ENCODE results near the gene ACSF3.

Gene ACSF3

GRCh38 chr16:89138843-89139520 is 45.3 kb downstream of the ACSF3 start:
- TF ChIP-seq GATA2 (IDR thresholded peaks at IDR 0.05; ENCODE audit: low read depth, low read length) (no peak), GATA3 (IDR thresholded peaks at IDR 0.05; ENCODE audit: low read depth, low read length) (no peak)

- TF ChIP-seq GATA3 (IDR thresholded peaks at IDR 0.05; ENCODE audit: low read depth, low read length) (no peak), GATA2 (IDR thresholded peaks at IDR 0.05; ENCODE audit: low read depth, low read length) (no peak)
Observed at GRCh38 chr16:89139907-89140361, 46.3 kb downstream of the ACSF3 start.

- TF ChIP-seq GATA2 (IDR thresholded peaks at IDR 0.05; ENCODE audit: low read depth, low read length) (no peak), GATA3 (IDR thresholded peaks at IDR 0.05; ENCODE audit: low read depth, low read length) (no peak)
Observed at GRCh38 chr16:89140401-89140800, 46.7 kb downstream of the ACSF3 start.

- no peak for TF ChIP-seq GATA2 (IDR thresholded peaks at IDR 0.05; ENCODE audit: low read depth, low read length)
- no peak for TF ChIP-seq GATA3 (IDR thresholded peaks at IDR 0.05; ENCODE audit: low read depth, low read length)
Observed at GRCh38 chr16:89140981-89141883, 47.6 kb downstream of the ACSF3 start.

GRCh38 chr16:89141884-89142267 is 48.2 kb downstream of the ACSF3 start:
- TF ChIP-seq GATA3 (IDR thresholded peaks at IDR 0.05; ENCODE audit: low read depth, low read length) = no peak
- TF ChIP-seq GATA2 (IDR thresholded peaks at IDR 0.05; ENCODE audit: low read depth, low read length) = no peak

- TF ChIP-seq GATA3 (IDR thresholded peaks at IDR 0.05; ENCODE audit: low read depth, low read length) (no peak), GATA2 (IDR thresholded peaks at IDR 0.05; ENCODE audit: low read depth, low read length) (no peak)
Observed at GRCh38 chr16:89142474-89143195, 49.0 kb downstream of the ACSF3 start.

GRCh38 chr16:89143201-89143741 is 49.6 kb downstream of the ACSF3 start:
- TF ChIP-seq GATA3 (IDR thresholded peaks at IDR 0.05; ENCODE audit: low read depth, low read length) = no peak
- TF ChIP-seq GATA2 (IDR thresholded peaks at IDR 0.05; ENCODE audit: low read depth, low read length) = no peak

- TF ChIP-seq GATA3 (IDR thresholded peaks at IDR 0.05; ENCODE audit: low read depth, low read length) (no peak), GATA2 (IDR thresholded peaks at IDR 0.05; ENCODE audit: low read depth, low read length) (no peak)
Observed at GRCh38 chr16:89143911-89144675, 50.4 kb downstream of the ACSF3 start.

GRCh38 chr16:89144681-89145080 is 51.0 kb downstream of the ACSF3 start:
- TF ChIP-seq GATA2 (IDR thresholded peaks at IDR 0.05; ENCODE audit: low read depth, low read length) (no peak), GATA3 (IDR thresholded peaks at IDR 0.05; ENCODE audit: low read depth, low read length) (no peak)

- TF ChIP-seq GATA3 (IDR thresholded peaks at IDR 0.05; ENCODE audit: low read depth, low read length) = no peak
- TF ChIP-seq GATA2 (IDR thresholded peaks at IDR 0.05; ENCODE audit: low read depth, low read length) = no peak
Observed at GRCh38 chr16:89145406-89146161, 51.9 kb downstream of the ACSF3 start.

GRCh38 chr16:89146211-89147005 is 52.8 kb downstream of the ACSF3 start:
- TF ChIP-seq GATA3 (IDR thresholded peaks at IDR 0.05; ENCODE audit: low read depth, low read length) (no peak), GATA2 (IDR thresholded peaks at IDR 0.05; ENCODE audit: low read depth, low read length) (no peak)

Measured in SH-SY5Y (cell line).